Activated T-helper 2 cell treated with anti-CD3 and anti-CD28 coated beads, Interferon-gamma antibody, Interleukin-2, Interleukin-4, amounts not matched to agents 10 μg/mL and 5 μg/mL and 100 μg/mL, durations not matched to agents 14 hours and 24 hours and 36 hours (primary cell): ENCODE results near the gene FAM222A. TPM values are rescaled to one million over a fixed set of nuclear protein-coding genes. Genes with fewer than 3 reads are reported as not detected.
A peak's percentile ranks its signal among the peaks of the same experiment; 100 is the strongest.

Source experiments
- DNase-seq: peaks from one replicate; pipeline ENCODE4 v3.0.0; 2021; ENCODE audit warnings: low spot score
- H3K27ac Mint-ChIP-seq: one replicate; pipeline ENCODE4 v1.8.0; 2021; ENCODE audit warnings: mixed read lengths
- H3K27me3 Mint-ChIP-seq: one replicate; pipeline ENCODE4 v1.8.0; 2021; ENCODE audit warnings: low read depth, mixed read lengths
- H3K36me3 Mint-ChIP-seq: one replicate; pipeline ENCODE4 v1.8.0; 2021; ENCODE audit warnings: low read depth, mixed read lengths
- H3K4me1 Mint-ChIP-seq: one replicate; pipeline ENCODE4 v1.8.0; 2021; ENCODE audit warnings: low read depth, mixed read lengths
- H3K4me3 Mint-ChIP-seq: one replicate; pipeline ENCODE4 v1.8.0; 2021; ENCODE audit warnings: low read depth, mild to moderate bottlenecking, moderate library complexity, mixed read lengths
- H3K9me3 Mint-ChIP-seq: one replicate; pipeline ENCODE4 v1.8.0; 2021; ENCODE audit warnings: mixed read lengths
- intact Hi-C: fragments of 100-400 bp; cut with micrococcal nuclease; formaldehyde crosslinking; loops from one replicate; pipeline ENCODE4 v1.15.1; 2023
- total RNA-seq: library from RNA; stranded (reverse); gene quantifications from 2 replicates; pipeline ENCODE4 v1.2.3, GENCODE V29; 2022

Gene FAM222A
- total RNA-seq, 1 donor from 2014 or later: 1.6 TPM

DNA sequence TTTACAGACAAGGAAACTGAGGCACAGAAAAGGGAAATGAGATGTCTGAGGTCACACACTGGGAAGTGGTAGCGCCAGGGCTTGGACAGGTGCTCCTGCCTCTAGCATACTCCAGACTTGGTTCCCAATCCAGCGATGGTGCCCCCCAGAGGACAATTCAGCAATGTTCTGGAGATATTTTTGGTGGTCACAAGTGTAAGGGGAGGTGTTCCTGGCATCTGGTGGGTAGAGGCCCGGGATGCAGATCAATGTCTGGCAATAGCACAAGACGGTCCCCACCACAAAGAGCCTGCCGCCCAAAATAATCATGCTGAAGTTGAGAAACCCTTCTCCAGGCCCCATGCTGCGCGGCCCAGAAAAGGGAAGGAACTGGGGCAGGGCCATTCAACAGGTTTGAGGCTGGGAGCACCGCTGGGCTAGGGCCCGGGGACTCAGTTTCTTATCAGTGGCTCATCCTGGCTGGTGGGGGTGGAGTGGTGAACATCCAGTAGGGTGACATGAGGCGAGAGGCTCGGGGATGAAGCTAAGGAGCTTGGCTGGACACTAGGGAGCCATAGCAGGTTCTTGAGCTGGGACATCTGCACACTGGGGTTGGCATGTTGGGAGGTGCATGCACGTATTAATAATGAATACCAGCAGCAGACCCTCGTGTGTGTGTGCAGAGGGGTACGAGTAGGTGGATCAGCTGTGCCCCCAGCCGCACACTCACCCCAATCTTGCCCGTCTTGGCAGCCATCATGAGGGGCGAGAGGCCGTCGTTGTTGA, 84.5 kb downstream of the FAM222A start:
- intact Hi-C loops: no loop called here
- Mint-ChIP-seq H3K4me1 (no peaks in the 10 kb centered on the region), H3K36me3 (no peaks in the 10 kb centered on the region), H3K9me3 (no peaks in the 10 kb centered on the region), H3K27me3 (peaks cover 2% of the 10 kb centered on the region), H3K4me3 (no peak overlapping the region), H3K27ac (no peak overlapping the region)
- no peak for DNase-seq

DNA sequence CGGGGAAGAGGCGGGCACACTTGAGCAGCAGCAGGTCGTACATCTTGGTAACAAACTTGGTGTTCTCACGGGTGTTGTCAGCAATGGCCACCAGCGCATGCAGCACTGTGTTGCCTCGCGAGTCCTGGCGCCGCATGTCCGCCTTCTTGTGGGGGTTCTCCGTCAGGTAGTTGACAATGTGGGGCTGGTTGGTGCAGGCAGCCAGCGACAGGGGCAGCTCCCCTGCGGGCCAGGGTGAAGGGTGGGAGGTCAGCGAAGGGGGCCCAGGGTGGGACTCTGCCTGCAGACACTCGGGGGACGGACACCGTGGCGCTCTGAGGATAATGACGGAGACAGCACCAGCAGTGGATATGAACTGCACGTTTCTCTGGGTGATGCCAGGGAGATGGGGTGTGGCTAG, 85.1 kb downstream of the FAM222A start:
- no peaks in the 10 kb centered on the region for H3K4me1 Mint-ChIP-seq
- H3K36me3 Mint-ChIP-seq: no peaks in the 10 kb centered on the region
- no peak overlapping the region for H3K4me3 Mint-ChIP-seq
- DNase-seq: no peak
- H3K27ac Mint-ChIP-seq: no peak overlapping the region
- intact Hi-C loops: no loop called here
- no peaks in the 10 kb centered on the region for H3K9me3 Mint-ChIP-seq
- H3K27me3 Mint-ChIP-seq: no peaks in the 10 kb centered on the region

DNA sequence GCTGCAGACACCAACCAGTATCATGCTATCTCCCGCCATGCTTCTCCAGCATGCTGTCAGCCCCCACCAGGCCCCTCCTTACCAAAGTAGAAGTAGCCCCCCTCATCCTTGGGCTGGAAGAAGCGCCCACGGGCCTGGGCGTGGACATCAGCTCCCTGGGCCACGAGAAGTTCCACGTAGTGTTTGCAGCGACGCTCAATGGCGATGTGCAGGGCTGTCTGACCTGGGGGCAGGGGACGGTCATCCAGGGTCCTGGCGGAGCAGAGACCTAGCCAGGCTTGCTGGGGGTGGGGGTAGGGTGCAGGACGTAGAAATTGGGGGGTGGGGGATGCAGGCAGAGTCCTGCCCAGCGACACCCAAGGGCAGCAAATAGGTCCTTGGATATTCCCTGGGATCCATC, 86.9 kb downstream of the FAM222A start:
- Mint-ChIP-seq H3K36me3 (no peaks in the 10 kb centered on the region), H3K27me3 (no peaks in the 10 kb centered on the region), H3K27ac (no peak overlapping the region), H3K9me3 (no peaks in the 10 kb centered on the region), H3K4me3 (no peak overlapping the region), H3K4me1 (no peaks in the 10 kb centered on the region)
- intact Hi-C loops: no loop called here
- DNase-seq: no peak

DNA sequence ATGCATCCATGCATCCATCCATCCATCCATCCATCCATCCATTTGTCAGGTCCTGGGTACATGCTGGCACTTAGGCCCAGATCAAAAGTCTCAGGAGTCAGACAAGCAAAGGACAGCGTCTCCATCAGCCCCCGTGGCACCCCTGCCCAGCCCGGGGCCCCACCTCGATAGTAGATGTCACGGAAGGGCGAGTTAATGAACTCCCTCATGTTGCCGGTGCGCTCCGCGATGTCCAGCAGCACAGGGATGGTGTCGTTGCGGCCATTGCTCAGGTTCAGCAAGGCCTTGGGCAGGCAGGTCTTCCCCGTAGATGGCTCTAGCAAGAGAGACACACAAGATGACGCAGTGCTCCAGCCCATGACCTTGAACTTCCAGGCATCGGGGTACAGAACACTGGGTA, 89.2 kb downstream of the FAM222A start:
- no peak for DNase-seq
- no peaks in the 10 kb centered on the region for H3K4me1 Mint-ChIP-seq
- no peak overlapping the region for H3K27ac Mint-ChIP-seq
- no peaks in the 10 kb centered on the region for H3K9me3 Mint-ChIP-seq
- intact Hi-C loops: no loop called here
- H3K36me3 Mint-ChIP-seq: no peaks in the 10 kb centered on the region
- no peaks in the 10 kb centered on the region for H3K27me3 Mint-ChIP-seq
- H3K4me3 Mint-ChIP-seq: no peak overlapping the region

DNA sequence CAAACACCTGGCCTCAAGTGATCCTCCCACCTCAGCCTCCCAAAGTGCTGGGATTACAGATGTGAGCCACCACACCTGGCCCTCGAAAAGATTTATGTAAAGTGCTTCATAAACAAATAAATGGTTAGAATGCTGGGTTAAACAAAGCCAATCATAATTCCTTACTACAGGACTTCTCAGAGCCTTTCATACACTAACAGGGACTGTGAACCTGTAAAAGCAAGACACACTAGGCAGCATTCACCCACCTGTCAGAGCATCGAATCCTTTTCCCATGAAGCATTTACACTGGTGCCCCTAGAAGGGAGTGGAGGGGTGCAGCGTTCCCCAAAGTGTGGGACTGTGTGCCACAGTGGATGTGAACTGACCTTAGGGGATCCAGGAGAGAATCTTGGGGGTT, 90.1 kb downstream of the FAM222A start:
- no peaks in the 10 kb centered on the region for H3K36me3 Mint-ChIP-seq
- no peaks in the 10 kb centered on the region for H3K9me3 Mint-ChIP-seq
- no peaks in the 10 kb centered on the region for H3K4me1 Mint-ChIP-seq
- no peak overlapping the region for H3K4me3 Mint-ChIP-seq
- intact Hi-C loops: no loop called here
- DNase-seq: no peak
- no peak overlapping the region for H3K27ac Mint-ChIP-seq
- H3K27me3 Mint-ChIP-seq: no peaks in the 10 kb centered on the region

DNA sequence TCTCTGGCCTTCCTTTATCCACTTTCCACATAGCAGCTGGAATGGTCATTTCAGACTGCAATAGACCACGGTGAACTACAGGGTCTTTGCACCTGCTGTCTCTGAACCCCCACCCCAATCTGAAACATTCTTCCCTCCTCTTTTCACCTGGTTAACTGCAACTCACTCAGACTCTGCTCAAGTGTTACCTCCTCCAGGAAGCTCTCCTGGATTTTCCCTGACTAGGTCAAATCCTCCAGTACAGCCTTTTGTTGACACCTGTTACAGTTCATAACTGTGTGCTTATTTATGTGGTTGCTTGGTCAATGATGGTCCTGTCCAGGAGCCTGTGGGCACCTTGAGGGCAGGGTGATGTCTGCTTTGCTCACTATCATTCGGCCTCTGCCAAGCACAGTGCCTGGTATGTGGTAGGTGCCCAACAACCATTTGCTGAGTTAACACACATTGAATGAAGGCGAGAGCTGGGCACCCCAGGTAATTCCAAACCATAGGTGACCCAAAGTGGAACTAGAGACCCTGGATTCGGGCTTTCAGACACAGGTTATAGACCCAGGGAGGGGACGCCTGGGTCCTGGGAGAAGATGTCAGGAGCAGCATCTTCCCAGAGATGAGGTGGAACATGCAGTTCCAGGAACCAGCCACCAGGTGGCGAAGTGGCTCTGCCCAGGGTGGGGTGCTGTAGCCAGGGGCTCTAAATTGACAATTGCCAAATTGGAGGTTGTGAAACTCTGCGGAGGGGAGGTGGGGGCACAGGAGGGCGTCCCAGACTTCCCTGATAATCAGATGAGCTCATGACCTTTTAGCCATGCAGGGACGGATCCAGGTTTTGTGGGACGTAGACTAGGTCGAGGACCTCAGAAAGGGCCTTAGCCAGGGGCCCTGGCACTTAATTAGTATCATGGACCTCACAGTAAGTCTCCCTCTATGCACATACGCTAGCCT, 91.5 kb downstream of the FAM222A start:
- H3K27me3 Mint-ChIP-seq: no peaks in the 10 kb centered on the region
- no peaks in the 10 kb centered on the region for H3K9me3 Mint-ChIP-seq
- intact Hi-C loops: loop anchor here (1.0 kb wide), 2 partner anchors 40 to 75 kb away; partner anchors contain the start of gene GLTP
- no peak overlapping the region for H3K4me3 Mint-ChIP-seq
- no peaks in the 10 kb centered on the region for H3K36me3 Mint-ChIP-seq
- DNase-seq: peak; percentile 48
- H3K27ac Mint-ChIP-seq: no peak overlapping the region
- no peaks in the 10 kb centered on the region for H3K4me1 Mint-ChIP-seq

DNA sequence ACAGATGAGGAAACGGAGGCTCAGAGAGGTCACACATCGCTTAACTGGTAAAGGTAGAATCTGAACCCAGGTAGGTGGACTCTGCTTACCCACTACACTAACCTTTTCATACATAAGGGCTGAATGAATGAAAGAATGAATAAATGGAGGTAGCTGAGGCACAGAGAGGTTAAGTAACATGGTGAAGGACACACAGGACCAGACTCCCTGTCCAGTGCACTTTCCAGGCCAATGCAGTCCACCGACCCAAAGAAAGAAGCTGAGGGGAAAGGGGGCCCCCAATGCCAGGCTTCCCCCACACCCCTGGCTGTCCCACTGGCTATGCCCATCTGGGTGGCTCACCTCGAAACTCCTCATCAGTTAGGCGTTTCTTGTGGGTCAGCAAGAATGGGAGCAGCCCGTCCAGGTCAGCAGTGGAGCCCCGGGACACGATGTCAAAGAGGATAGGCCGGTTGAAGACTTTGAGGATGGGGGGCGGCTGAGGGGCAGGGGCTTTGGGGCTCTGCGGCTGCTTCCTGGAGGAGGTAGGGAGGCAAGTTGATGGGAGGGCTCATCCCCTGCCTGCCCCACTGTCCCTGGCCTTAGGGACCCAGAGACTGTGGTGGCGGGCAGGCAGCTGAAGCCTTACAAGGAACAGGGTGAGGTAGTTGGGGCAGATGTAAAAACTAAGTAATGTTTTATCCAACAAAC, 94.5 kb downstream of the FAM222A start:
- no peaks in the 10 kb centered on the region for H3K4me1 Mint-ChIP-seq
- no peaks in the 10 kb centered on the region for H3K9me3 Mint-ChIP-seq
- H3K4me3 Mint-ChIP-seq: no peak overlapping the region
- H3K36me3 Mint-ChIP-seq: no peaks in the 10 kb centered on the region
- no peak for DNase-seq
- no peak overlapping the region for H3K27ac Mint-ChIP-seq
- intact Hi-C loops: no loop called here
- no peaks in the 10 kb centered on the region for H3K27me3 Mint-ChIP-seq

DNA sequence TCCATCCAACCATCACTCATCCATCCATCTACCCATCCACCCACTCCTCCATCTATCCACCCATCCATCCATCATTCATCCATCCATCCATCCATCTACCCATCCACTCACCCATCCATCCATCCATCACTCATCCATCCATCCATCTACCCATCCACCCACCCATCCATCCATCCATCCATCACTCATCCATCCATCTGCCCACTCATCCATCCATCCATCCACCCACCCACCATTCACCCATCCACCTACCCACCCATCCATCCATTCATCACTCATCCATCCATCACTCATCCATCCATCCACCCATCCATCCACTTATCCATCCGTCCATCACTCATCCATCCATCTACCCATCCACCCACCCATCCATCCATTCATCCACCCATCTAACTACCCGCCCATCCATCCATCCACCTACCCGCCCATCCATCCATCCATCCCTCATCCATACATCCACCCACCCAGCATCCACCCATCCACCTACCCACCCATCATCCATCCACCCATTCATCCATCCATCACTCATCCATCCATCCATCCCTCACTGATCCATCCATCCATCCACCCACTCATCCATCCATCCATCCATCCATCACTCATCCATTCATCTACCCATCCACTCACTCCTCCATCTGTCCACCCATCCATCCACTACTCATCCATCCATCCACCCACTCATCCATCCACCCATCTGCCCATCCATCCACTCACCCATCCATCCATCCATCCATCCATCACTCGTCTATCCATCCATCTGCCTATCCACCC, 95.4 kb downstream of the FAM222A start:
- Mint-ChIP-seq H3K4me3 (no peak overlapping the region), H3K27me3 (no peaks in the 10 kb centered on the region), H3K4me1 (no peaks in the 10 kb centered on the region), H3K36me3 (no peaks in the 10 kb centered on the region), H3K27ac (no peak overlapping the region), H3K9me3 (no peaks in the 10 kb centered on the region)
- intact Hi-C loops: no loop called here
- no peak for DNase-seq

DNA sequence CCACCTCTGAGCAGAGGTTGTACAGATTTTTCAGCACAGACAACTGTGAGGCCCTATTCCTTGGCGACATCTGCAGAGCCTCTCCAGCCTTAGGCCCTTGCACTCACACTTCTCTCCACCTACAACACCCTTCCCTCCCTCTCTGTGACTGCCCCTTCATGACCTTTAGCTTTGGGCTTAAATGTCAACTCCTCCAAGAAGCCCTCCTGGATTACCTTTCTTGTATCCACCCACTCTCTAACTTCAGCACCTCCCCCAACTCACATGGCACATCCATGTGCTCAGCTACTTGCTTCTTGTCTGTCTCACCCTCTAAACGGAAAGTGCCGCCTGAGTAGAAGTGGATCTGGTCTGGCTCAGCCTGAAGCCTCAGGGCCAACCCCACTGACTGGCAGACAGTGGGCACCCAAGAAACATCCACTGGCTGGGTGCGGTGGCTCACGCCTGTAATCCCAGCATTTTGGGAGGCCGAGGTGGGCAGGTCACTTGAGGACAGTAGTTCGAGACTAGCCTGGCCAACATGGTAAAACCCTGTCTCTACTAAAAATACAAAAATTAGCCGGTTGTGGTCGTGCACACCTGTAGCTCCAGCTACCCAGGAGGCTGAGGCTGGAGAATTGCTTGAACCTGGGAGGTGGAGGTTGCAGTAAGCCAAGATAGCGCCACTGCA, 97.5 kb downstream of the FAM222A start:
- intact Hi-C loops: no loop called here
- Mint-ChIP-seq H3K9me3 (no peaks in the 10 kb centered on the region), H3K4me3 (no peak overlapping the region), H3K4me1 (no peaks in the 10 kb centered on the region), H3K36me3 (no peaks in the 10 kb centered on the region), H3K27me3 (no peaks in the 10 kb centered on the region), H3K27ac (no peak overlapping the region)
- no peak for DNase-seq

DNA sequence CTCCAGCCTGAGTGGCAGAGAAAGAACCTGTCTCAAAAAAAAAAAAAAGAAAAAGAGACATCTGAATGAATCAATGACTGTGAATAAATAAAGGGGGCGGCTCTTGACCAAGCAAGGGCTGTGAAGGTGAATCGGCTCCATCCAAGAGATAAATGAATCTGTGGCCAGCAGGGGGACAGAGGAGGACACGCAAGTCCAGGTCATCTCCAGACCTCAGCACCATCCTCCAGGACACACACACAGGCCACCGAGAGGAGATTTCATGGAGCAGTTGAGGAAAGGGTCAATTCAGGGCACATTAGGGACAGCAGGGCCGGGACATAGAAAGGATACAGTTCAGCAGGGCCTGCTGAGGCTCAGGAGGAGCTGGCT, 98.0 kb downstream of the FAM222A start:
- Mint-ChIP-seq H3K9me3 (no peaks in the 10 kb centered on the region), H3K27ac (no peak overlapping the region), H3K36me3 (no peaks in the 10 kb centered on the region), H3K4me3 (no peak overlapping the region), H3K4me1 (no peaks in the 10 kb centered on the region), H3K27me3 (no peaks in the 10 kb centered on the region)
- intact Hi-C loops: no loop called here
- no peak for DNase-seq

DNA sequence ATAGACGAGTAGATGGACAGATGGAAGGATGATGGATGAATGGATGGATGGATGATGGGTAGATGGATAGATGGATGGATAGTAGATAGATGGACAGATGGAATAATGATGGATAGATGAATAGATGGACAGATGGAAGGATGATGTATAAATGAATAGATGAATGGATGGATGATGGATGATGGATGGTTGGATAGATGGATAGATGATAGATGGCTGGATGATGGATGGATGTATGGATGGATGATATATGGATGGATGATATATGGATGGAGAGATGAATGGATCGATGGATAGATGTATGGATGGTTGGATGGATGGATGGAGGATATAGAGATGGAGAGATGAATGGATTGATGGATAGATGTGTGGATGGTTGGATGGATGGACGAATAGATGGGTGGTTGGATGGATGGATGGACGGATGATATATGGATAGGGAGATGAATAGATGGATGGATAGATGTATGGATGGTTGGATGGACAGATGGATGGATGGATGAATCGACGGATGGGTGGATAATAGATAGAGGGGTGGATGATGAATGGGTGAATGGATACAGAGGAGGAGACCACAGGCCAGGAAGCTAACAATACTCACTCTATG, 100.3 kb downstream of the FAM222A start:
- Mint-ChIP-seq H3K27me3 (no peaks in the 10 kb centered on the region), H3K9me3 (no peaks in the 10 kb centered on the region), H3K27ac (no peak overlapping the region), H3K4me3 (no peak overlapping the region), H3K4me1 (no peaks in the 10 kb centered on the region), H3K36me3 (no peaks in the 10 kb centered on the region)
- no peak for DNase-seq
- intact Hi-C loops: no loop called here
